Lung (tissue), 12 donors: Measurements from ENCODE around the gene PDS5B. TPM values are rescaled to one million over a fixed set of nuclear protein-coding genes. Genes with fewer than 3 reads are reported as not detected.

ENCODE experiments used
- ATAC-seq: fragments of 200-7000 bp; cut with Tn5 transposase; one replicate; pipeline ENCODE4 v1.9.1; 2020; ENCODE audit warnings: moderate number of reproducible peaks; ENCODE audit not compliant: insufficient read depth, low FRiP score
- DNase-seq, 3 donors: peaks; one replicate each; pipeline ENCODE4 v3.0.0-alpha.2; 2013 to 2017
- H3K27ac ChIP-seq, 2 donors: one replicate each; pipeline ENCODE4 v1.5.1; 2013; ENCODE audit warnings: mild to moderate bottlenecking in 2 of 2, moderate library complexity in 2 of 2, control low read depth in 1 of 2, inconsistent platforms in 1 of 2, low read depth in 1 of 2, low read length in 1 of 2
- H3K27me3 ChIP-seq, 3 donors: one replicate each; pipeline ENCODE4 v1.5.1; 2013; ENCODE audit warnings: low read length in 2 of 3; ENCODE audit not compliant: control insufficient read depth in 3 of 3, insufficient read depth in 3 of 3
- H3K36me3 ChIP-seq, 4 donors: one replicate each; pipeline ENCODE4 v1.5.1; 2013; ENCODE audit warnings: low read length in 4 of 4, mild to moderate bottlenecking in 1 of 4, moderate library complexity in 1 of 4; ENCODE audit not compliant: control insufficient read depth in 4 of 4, insufficient read depth in 4 of 4
- H3K4me1 ChIP-seq, 5 donors: one replicate each; pipeline ENCODE4 v1.5.1; 2013; ENCODE audit warnings: low read length in 5 of 5, mild to moderate bottlenecking in 2 of 5, moderate library complexity in 1 of 5; ENCODE audit not compliant: control insufficient read depth in 5 of 5, insufficient read depth in 5 of 5
- H3K4me3 ChIP-seq: one replicate; pipeline ENCODE4 v1.5.1; 2013; ENCODE audit warnings: mild to moderate bottlenecking, control low read depth, moderate library complexity
- H3K9ac ChIP-seq, 2 donors: one replicate each; pipeline ENCODE4 v1.5.1; 2013; ENCODE audit warnings: low read length in 2 of 2, control low read depth in 1 of 2; ENCODE audit not compliant: insufficient read depth in 1 of 2
- H3K9me3 ChIP-seq, 4 donors: one replicate each; pipeline ENCODE4 v1.5.1; 2013; ENCODE audit warnings: low read length in 3 of 4, mild to moderate bottlenecking in 1 of 4, moderate library complexity in 1 of 4; ENCODE audit not compliant: control insufficient read depth in 4 of 4, insufficient read depth in 3 of 4
- WGBS, 2 donors: extraction: QIAGEN DNeasy Blood & Tissue Kit; methylation state at CpG; one replicate each; pipeline ENCODE4 v1.1.7; 2013; 5-methylcytosine and 5-hydroxymethylcytosine counted together
- polyA plus RNA-seq, 2 donors: library from polyadenylated mRNA; stranded (reverse); fragments of 200-250 nt; gene quantifications; one replicate each; pipeline ENCODE4 v1.2.1, GENCODE V29; 2013
- total RNA-seq, 2 donors: library from RNA; depleted of rRNA in 1 of 2; stranded (reverse); fragments of >200 nt in 1 of 2; gene quantifications; one replicate each; pipeline ENCODE4 v1.2.1, GENCODE V29; 2014 to 2021
- TF ChIP-seq, protein P1 (sequence below): IDR thresholded peaks from 2 replicates; pipeline ENCODE4 v1.5.1; 2012; ENCODE audit warnings: mild to moderate bottlenecking; ENCODE audit errors: control extremely low read depth, extremely low read depth
- donor health status: control.
- donor health status: control.
- donor health status: Bipolar disorder and iron deficiency.
- donor health status: healthy.
- donor health status: DM: yes; HTN: yes; CAD: no.

PDS5B gene
- total and polyA plus RNA-seq, 4 donors, result 5.3 to 111 (median 19.3) TPM

DNA sequence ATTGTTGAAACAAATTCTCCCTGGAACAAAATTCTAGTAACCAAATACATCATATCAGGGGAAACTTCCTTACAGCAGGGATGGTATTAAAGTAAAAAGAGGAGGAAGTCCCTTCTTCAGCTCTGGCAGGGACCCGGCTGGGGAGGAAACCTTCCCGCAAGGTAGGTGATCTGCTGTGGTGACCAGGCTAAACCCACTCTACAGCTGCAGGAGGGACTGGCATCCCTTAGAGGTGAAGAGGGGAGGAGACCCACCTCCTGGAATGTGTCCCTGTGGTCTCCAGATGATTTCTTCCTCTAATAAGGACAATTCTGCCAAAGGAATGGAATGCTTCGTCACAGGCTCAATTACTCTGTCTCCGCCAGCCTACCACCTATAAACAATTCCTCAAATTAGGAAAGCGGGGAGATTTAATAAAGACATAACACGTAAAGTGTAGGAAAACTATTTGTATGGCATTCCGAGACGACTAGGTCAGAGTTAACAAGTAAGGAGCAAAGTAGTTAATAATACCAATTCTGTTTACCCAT lies 637 bp upstream of the PDS5B start:
- ATAC-seq, result no peak
- Histone ChIP-seq H3K27me3 (no peaks in the 10 kb centered on the region), H3K4me1 (peaks cover 0 to 30% (median 18%) of the 10 kb centered on the region in 5 donors), H3K9me3 (no peaks in the 10 kb centered on the region), H3K27ac (peak overlapping the region; percentile 51 to 52), H3K36me3 (peaks cover 0 to 3% (median 0%) of the 10 kb centered on the region in 4 donors), H3K9ac (peak overlapping the region; percentile 78 to 99), H3K4me3 (peak overlapping the region; percentile 7)
- 4 to 8% methylated on average over 8 of the region's 8 CpGs for WGBS, 2 donors
- TF ChIP-seq, protein P1, sequence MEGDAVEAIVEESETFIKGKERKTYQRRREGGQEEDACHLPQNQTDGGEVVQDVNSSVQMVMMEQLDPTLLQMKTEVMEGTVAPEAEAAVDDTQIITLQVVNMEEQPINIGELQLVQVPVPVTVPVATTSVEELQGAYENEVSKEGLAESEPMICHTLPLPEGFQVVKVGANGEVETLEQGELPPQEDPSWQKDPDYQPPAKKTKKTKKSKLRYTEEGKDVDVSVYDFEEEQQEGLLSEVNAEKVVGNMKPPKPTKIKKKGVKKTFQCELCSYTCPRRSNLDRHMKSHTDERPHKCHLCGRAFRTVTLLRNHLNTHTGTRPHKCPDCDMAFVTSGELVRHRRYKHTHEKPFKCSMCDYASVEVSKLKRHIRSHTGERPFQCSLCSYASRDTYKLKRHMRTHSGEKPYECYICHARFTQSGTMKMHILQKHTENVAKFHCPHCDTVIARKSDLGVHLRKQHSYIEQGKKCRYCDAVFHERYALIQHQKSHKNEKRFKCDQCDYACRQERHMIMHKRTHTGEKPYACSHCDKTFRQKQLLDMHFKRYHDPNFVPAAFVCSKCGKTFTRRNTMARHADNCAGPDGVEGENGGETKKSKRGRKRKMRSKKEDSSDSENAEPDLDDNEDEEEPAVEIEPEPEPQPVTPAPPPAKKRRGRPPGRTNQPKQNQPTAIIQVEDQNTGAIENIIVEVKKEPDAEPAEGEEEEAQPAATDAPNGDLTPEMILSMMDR, result no peak
- peak in 1 of 3 donors; percentile 43 for DNase-seq

DNA sequence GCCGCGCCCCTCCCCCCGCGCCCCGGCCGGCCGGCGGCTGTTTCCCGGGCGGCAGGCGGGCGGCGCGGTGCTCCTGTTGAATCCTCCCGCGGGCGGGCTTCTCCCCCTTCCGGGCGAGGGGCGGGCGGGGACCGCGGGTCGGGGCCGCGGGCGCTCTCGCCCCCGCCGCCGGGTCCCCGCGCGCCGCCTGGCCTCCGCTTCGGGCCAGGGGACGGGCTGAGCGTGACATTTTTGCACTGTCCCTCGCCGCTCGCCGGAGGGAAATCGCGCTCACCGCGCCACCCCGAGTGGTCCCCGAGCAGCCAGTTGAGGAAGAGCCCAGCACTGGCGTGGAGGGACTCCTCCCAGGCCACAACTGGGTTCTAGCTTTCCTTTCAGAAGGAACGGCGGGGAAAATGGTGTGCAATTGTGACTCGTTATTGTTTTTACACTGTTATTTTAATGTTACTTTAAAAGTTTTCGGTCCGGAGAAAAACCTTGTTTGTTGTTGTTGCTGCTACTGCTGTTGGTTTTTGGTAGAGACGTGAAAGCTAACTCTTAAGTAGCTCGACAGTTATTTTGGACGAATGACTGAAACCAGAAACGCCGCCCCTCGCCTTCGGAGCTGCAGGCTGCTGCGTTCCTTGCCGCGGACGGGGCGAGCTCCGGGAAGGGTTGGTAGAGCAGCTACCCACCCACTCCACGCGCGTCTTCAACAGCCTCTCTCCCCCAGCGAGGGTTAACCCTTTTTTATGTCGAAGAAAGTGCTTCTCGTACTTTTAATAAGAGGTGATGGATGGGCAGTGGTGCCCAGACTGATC lies 959 bp downstream of the PDS5B start:
- no peaks in the 10 kb centered on the region for H3K9me3 ChIP-seq
- DNase-seq (peak; percentile 78 to 88 (median 83)), ATAC-seq (peak; percentile 10)
- peaks cover 0 to 3% (median 0%) of the 10 kb centered on the region in 4 donors for H3K36me3 ChIP-seq
- peak overlapping the region; percentile 92 to 98 for H3K9ac ChIP-seq
- H3K27me3 ChIP-seq, result no peaks in the 10 kb centered on the region
- H3K27ac ChIP-seq, result peak overlapping the region; percentile 90 to 92
- H3K4me3 ChIP-seq, result peak overlapping the region; percentile 57
- 0 to 1% methylated on average over 44 to 74 of the region's 74 CpGs for WGBS, 2 donors
- H3K4me1 ChIP-seq, result peaks cover 0 to 30% (median 18%) of the 10 kb centered on the region in 5 donors
- TF ChIP-seq, protein P1, result no peak

DNA sequence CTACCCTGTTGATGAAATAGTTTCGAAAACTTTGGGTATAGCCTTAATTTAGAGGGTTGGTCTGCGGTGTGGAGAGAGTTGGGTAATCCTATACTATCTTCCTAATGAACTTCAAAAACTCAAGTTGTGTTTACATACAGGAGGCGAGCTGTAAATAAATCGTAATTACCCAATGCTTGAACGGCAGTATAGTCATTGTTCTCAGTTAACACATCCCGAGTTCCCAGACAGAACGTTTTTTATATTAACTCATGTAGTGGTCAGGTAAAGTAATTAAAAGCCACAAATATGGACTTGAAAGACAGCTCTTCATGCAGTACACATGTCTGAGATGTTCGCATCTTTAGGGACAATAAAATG lies 1.5 kb downstream of the PDS5B start:
- DNase-seq (peak in 2 of 3 donors; percentile 68 to 71), ATAC-seq (no peak)
- H3K9me3 ChIP-seq, result no peaks in the 10 kb centered on the region
- no peaks in the 10 kb centered on the region for H3K27me3 ChIP-seq
- TF ChIP-seq, protein P1, result no peak
- peaks cover 0 to 3% (median 0%) of the 10 kb centered on the region in 4 donors for H3K36me3 ChIP-seq
- H3K4me3 ChIP-seq, result peak overlapping the region; percentile 57
- peak overlapping the region; percentile 90 to 92 for H3K27ac ChIP-seq
- H3K4me1 ChIP-seq, result peaks cover 0 to 30% (median 18%) of the 10 kb centered on the region in 5 donors
- H3K9ac ChIP-seq, result peak overlapping the region; percentile 92 to 98
- 1% methylated on average over 8 of the region's 8 CpGs for WGBS, 2 donors
